Muscle of back (tissue), 13 donors: ENCODE results near the gene USP9X. TPM values are rescaled to one million over a fixed set of nuclear protein-coding genes. Genes with fewer than 3 reads are reported as not detected.
"Not testable (repeated sequence)": the region's sequence is repeated elsewhere in the genome, so short reads cannot be mapped to it uniquely, and the experiment has no call there.

Source experiments
- DNase-seq, 3 donors: peaks; one replicate each; pipeline versions ENCODE4 v3.0.0 to v3.0.0-alpha.2; 2013
- long read RNA-seq, 9 donors: transcript quantifications; one replicate each; lab custom pipeline, GENCODE V29; 2026
- polyA plus RNA-seq, 10 donors: library from polyadenylated mRNA; unstranded; fragments of 120-200 nt; gene quantifications; one replicate each; pipeline ENCODE4 v1.2.1, GENCODE V29; 2013; ENCODE audit not compliant: insufficient read length in 10 of 10

Gene USP9X
- polyA plus RNA-seq: 10 to 100 TPM; 44.0 to 62.3 (median 50.8) TPM
- long read RNA-seq, donor 1, partial matches to known transcripts: 22 of 23 reads
- long read RNA-seq, donor 1, other reads (novel, unspliced or antisense): 0 of 23 reads
- long read RNA-seq, donor 2, partial matches to known transcripts: 13 of 13 reads
- long read RNA-seq, donor 2, other reads (novel, unspliced or antisense): 0 of 13 reads
- long read RNA-seq, donor 3: 0 reads
- long read RNA-seq, donor 4, partial matches to known transcripts: 17 of 17 reads
- long read RNA-seq, donor 4, other reads (novel, unspliced or antisense): 0 of 17 reads
- long read RNA-seq, donor 5, partial matches to known transcripts: 40 of 40 reads
- long read RNA-seq, donor 5, other reads (novel, unspliced or antisense): 0 of 40 reads
- long read RNA-seq, donor 6, full-length matches to known transcripts: 1 of 17 reads
- long read RNA-seq, donor 6, partial matches to known transcripts: 16 of 17 reads
- long read RNA-seq, donor 6, other reads (novel, unspliced or antisense): 0 of 17 reads
- long read RNA-seq, donor 7, partial matches to known transcripts: 24 of 24 reads
- long read RNA-seq, donor 7, other reads (novel, unspliced or antisense): 0 of 24 reads
- long read RNA-seq, donor 8, partial matches to known transcripts: 25 of 27 reads
- long read RNA-seq, donor 8, other reads (novel, unspliced or antisense): 0 of 27 reads
- long read RNA-seq, donor 9: 0 reads

- peak; percentile 88 to 93 (median 91) for DNase-seq
Observed at GRCh38 chrX:41084893-41085511, at the start of gene USP9X. USP9X (plus strand) TSS chrX:41085445; CDS start chrX:41123629, 38,184 bp downstream.

DNA sequence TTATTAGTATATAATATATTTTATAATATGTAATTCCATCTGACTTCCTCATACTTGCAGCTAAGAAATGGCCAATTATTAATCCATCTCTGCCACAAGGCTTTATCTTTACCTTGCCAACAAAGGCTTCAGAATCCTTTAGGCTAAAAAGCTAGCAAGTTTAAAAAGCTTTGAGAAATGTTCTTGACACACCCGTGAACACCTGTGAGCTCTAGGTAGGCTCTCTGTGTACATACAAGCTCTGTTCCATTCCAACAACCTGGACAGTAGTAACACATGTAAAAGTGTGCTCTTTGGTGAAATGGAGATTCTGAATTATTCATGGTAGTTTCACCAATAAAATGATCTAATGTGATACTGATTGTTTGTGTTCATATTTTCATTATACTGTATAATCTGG lies 49.7 kb upstream of the USP9X start:
- no peak for DNase-seq

GRCh38 chrX:41036668-41037326 lies 48.4 kb upstream of the USP9X start:
- no peak for DNase-seq

- DNase-seq: no peak
Observed at GRCh38 chrX:41043196-41043595, 42.0 kb upstream of the USP9X start.

GRCh38 chrX:41043674-41044345 lies 41.4 kb upstream of the USP9X start:
- no peak for DNase-seq

- DNase-seq: peak in 1 of 3 donors; percentile 43
Observed at GRCh38 chrX:41045960-41046567, 39.2 kb upstream of the USP9X start.

GRCh38 chrX:41047878-41048534 lies 37.2 kb upstream of the USP9X start:
- no peak for DNase-seq

DNA sequence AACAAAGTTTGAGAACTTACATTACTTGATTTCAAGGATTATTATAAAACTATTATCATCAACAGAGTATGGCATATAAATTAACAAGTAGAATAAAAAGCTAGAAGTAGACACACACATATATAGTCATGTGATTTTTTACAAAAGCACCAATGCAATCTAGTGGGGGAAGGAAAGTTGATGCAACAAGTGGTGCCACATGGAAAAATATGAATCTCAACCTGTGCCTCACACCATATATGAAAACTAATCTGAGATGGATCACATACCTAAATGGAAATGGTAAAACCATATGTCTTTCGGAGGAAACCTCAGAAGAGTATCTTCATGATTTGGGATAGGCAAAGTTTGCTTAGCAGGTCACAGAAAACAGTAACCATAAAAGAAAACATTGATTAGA lies 34.9 kb upstream of the USP9X start:
- no peak for DNase-seq

GRCh38 chrX:41051288-41051687 lies 34.0 kb upstream of the USP9X start:
- DNase-seq: no peak

- no peak for DNase-seq
Observed at GRCh38 chrX:41055740-41056139, 29.5 kb upstream of the USP9X start.

DNA sequence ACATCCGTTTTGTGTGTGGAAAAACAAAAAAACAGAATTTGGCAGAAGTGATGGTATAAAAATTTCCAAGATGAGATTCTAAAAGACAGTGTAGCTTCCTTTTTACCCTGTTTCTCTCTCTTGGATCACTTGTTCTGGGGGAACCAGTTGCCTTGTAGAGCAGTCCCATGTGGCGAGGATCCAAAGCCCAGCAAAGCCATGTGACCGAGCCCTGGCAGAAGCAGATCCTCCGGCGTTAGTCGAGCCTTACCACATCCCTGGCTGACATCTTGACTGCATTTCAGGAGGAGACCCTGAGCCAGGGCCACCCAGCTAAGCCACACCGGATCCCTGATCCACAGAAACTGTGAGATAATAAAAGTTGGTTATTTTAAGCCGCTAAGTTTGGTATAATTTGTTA lies 22.0 kb upstream of the USP9X start:
- not testable (repeated sequence) for DNase-seq

DNA sequence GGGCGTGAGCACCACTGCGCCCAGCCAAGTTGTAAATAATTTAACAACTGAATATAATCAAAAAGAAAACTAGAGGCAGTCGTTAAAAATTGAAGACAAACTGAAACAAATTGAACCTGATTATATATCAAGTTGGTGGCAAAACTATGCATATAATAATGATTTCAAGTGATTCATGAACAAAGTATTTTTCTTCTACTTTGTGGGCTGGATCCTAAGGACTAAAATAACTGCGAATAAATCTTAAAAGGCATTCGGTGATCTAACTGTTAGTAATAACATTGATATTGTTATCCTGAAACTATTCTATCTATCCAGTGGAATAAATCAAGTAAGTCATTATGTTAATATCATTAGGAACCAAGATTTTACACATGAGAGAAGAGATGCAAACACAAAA lies 21.2 kb upstream of the USP9X start:
- no peak for DNase-seq

GRCh38 chrX:41066391-41066790 lies 18.9 kb upstream of the USP9X start:
- DNase-seq: no peak

DNA sequence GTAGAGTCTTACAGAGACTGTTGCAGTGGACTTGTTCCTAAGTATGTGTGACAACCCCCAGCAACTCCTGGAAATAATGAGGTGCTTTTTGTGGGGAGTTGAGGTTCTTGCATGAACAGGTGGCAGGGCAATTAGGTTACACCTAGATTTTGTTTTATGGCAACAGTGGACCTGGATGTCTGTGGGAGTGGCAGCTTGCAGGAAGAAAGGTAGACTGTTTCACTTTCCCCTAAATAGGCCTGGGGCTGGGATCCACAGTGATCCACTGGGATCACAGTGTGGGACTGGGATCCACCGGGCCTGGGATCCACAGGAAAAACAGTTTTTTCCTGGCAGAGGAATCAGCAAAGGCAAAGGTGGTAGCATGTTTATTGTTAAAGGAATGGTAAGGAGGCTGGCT lies 18.3 kb upstream of the USP9X start:
- DNase-seq: no peak

DNA sequence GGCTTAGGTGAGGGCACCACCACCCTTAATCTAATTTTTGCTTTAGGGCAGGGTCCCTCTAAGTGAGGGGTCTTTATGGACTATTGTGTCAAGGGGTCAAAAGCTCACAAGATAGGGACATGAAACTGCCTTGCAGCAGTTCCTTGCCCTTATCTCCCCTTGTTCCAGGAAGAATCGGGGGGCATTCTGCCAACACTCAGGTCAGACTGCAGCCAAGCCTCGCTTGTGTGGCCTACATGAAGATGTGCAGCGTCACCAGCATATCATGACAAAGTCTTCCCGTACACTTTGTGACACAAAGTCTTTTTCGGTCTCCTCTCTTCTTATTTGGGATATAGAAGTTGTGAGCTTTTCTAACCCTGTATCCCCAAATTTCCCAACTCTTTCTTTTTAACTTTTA lies 17.5 kb upstream of the USP9X start:
- DNase-seq: no peak

DNA sequence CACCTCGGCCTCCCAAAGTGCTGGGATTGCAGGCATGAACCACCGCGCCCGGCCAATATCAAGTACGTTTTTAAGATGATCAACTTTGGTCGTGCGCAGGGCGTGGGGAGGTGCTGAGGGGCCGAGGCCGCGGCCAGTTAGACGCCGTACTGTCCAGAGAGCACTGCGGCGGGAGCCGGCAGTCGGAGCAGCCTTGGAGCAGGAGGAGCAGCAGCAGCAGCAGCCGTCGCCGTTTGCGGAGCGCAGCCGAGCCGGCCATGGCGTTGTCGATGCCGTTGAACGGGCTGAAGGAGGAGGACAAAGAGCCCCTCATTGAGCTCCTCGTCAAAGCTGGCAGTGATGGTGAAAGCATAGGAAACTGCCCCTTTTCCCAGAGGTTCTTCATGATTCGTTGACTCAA lies 8.5 kb upstream of the USP9X start:
- DNase-seq: no peak

DNA sequence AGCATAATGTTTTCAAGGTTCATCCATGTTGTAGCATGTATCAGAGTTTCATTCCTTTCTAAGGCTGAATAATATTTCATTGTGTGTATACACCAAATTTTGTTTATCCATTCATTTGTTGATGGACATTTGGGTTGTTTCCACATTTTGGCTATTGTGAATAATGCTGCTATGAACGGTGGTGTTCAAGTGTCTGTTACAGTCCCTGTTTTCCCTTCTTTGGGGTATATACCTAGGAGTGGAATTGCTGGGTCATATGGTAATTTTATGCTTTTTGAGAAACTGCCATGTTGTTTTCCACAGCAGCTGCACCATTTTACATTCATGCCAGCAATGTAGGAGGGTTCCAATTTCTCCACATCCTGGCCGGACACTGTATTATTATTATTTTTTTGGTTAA lies 3.4 kb upstream of the USP9X start:
- no peak for DNase-seq

DNA sequence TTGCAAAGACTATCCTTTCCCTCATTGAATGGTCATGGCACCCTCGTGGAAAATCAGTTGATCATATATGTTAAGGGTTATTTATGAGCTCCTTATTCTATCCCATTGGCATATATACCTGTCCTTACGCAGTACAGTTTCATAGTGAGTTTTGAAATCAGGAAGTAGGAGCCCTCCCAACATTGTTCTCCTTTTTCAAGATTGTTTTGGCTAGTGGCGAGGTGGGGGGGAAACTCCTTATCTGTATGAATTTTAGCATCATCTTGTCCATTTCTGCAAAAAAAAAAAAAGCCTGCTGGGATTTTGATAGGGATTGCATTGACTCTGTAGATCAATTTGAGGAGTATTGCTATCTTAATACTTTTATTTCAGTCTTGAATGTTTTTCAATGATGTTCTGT lies 2.5 kb upstream of the USP9X start:
- no peak for DNase-seq

GRCh38 chrX:41084044-41084892 lies 977 bp upstream of the USP9X start:
- peak; percentile 93 to 97 (median 97) for DNase-seq

DNA sequence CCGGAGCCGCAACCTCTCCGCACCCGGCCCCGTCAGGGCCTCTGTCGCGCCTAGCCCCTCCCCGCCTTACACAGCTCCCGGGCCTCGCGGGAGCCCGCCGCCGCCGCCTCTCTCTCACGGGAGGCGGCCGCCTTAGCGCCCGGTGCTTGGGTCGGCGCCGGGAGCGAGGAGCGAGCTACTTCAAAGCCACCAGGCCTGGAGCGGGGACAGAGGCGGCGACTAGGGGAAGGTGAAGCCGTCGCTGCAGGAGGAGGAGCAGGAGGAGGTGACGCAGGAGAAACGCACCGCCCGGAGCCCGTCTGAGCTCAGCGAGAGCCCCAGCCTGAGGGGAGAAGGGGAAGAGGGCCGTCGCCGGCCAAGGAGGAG lies 250 bp downstream of the USP9X start:
- peak; percentile 32 to 83 (median 62) for DNase-seq
